GM12874 (cell line): Measurements from ENCODE around the gene CRTAC1.

ENCODE experiments used
- TF ChIP-seq, protein P1 (sequence below): IDR thresholded peaks from 2 replicates; pipeline ENCODE4 v1.5.1; 2011; ENCODE audit warnings: low read depth, mild to moderate bottlenecking, control low read depth, low read length, moderate library complexity; ENCODE audit not compliant: insufficient read depth

Gene CRTAC1

DNA sequence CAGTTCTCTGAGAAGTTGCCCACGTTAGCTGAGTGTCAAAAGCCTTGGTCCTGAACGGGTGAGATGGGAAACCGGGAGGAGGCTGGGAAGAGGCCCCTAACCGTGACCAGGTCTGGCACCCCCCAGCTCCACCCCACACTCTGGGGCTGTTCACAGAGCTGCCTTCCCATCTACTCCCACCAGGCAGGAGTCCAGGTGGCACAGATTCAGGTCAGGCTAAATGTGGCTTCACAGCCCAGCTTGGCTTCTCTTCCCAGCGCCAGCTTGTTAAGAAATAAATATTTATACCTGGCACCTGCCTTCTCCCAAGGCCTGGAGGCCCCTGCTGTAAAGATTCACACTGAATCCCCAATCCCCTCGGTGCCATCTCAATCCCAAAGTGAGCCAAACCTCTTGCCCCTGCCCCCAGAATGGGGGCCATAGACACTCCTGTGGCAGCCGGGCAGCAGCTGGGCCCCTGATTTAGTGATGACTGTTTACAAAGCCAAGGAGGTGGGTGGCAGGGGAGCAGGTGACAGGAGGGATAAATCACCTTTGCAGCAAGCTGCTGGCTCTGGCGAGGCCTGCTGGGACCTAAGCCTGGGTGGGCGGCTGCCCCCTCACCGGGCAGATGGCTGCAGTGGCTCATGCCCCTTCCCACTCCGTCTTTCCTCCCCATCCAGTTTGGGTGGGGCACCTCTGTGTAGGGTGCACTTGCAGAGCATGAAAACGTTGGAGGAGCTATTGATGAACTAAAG lies 108.2 kb downstream of the CRTAC1 start:
- TF ChIP-seq, protein P1, sequence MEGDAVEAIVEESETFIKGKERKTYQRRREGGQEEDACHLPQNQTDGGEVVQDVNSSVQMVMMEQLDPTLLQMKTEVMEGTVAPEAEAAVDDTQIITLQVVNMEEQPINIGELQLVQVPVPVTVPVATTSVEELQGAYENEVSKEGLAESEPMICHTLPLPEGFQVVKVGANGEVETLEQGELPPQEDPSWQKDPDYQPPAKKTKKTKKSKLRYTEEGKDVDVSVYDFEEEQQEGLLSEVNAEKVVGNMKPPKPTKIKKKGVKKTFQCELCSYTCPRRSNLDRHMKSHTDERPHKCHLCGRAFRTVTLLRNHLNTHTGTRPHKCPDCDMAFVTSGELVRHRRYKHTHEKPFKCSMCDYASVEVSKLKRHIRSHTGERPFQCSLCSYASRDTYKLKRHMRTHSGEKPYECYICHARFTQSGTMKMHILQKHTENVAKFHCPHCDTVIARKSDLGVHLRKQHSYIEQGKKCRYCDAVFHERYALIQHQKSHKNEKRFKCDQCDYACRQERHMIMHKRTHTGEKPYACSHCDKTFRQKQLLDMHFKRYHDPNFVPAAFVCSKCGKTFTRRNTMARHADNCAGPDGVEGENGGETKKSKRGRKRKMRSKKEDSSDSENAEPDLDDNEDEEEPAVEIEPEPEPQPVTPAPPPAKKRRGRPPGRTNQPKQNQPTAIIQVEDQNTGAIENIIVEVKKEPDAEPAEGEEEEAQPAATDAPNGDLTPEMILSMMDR: no peak

DNA sequence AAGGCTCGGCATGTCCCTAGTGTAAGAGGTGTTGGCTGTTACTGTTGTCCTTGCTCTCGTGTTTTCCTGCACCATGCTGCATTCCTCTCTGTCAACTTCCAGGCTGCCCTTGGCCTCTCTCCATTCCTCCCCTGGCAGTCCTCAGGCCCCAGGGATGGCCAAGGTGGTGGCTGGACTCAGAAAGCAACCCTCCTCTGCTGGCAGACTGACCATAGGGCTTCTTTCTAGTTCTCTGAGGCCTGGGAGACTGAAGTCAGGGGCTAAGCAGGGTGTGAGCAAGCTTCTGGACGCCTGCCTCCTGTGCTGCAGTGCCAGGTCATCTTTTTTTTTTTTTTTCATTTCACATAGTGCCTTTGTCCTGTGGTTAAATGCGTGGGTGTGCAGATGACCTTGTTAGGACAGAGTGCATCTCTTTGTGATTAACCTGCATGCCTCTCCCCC lies 108.8 kb downstream of the CRTAC1 start:
- TF ChIP-seq, protein P1: no peak

DNA sequence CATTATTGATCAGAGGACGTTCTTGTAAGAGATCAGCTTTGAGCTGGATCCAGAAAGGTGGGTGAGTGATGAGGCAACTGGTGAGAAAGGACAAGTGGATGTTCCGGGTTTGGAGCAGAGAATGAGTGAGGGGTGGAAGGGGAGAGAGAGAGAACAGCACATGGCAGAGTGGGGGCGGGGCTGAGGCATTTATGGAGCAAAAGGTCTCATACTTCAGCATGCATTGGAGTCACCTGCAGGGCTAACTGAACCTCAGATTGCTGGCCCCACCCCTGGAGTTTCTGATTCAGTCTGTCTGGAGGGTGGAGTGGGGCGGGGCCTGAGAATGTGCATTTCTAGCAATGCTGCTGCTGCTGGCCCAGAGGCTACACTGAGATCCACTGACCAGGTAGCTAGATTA lies 109.6 kb downstream of the CRTAC1 start:
- TF ChIP-seq, protein P1: no peak

DNA sequence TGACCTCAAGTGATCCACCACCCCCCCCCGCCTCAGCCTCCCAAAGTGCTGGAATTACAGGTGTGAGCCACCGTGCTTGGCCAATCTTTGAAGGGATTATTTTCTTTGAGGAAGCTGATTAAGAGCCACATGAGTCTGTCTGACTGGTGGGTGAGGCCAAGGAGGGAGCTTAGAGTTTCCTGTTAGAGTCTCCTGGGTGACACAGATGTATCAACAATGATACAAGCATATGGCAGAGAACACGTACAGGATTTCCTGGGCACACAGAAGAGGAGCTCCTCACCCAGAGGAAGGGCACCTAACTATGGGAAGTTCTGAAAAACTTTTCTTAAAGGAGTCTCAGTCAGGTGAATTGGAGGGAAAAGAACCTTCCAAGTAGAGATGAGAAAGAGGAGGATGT lies 111.4 kb downstream of the CRTAC1 start:
- TF ChIP-seq, protein P1: no peak

DNA sequence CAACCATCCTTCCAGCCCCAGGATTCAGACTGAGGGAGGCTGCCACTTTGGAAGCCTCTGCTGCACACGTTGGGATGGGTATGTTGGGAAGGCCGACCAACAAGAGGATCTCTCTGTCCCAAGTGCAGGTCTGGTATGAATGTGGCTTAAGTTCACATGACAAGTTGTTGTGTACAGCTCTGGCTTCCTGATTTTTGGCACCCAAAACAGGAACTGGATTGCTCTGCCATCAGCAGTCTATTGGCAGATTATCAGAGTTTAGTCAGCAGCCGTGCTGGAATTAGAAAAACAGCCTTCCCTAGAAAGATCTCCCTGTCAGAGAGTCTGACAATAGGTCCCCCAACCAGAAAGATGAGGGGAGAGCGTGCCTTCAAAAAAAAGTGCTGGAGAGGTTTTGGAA lies 113.8 kb downstream of the CRTAC1 start:
- TF ChIP-seq, protein P1: no peak

DNA sequence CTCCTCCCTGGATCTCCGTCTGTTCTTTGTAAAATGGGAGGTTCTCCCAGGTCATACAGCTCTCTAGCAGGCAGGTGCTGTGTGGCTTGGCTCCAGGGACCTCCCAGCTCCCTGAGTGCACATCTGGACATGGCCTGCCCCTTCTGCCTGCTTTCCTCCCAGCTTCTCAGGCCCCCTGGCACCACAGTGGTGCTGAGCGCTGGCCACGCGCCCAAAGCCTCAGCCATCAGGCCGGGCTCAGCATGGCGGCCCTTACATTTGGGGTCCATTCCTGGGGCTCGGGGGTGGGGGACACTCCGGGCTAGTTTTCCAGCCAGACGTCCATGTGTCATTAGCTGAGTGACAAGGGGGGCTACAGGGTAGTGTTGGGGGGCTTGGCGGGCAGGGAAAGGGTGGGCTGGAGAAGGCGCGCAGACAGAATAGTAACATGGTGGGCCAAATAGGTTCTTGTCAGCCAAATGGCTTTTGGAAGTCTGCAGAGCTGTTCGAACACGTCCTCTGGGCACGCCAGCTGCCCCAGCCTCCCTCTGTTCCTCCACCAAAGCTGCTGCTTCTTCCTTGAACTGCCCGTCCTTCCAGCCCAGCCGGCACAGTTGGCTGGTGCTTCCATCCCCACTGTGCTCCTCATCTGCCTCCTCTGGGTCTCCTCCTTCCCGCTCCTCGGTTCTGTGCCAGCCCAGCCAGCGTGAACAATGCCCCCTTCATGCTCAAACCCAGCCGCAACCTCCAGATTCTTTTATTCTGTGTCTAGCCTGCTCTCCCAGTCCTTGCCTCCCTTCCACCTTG lies 114.9 kb downstream of the CRTAC1 start:
- TF ChIP-seq, protein P1: no peak

DNA sequence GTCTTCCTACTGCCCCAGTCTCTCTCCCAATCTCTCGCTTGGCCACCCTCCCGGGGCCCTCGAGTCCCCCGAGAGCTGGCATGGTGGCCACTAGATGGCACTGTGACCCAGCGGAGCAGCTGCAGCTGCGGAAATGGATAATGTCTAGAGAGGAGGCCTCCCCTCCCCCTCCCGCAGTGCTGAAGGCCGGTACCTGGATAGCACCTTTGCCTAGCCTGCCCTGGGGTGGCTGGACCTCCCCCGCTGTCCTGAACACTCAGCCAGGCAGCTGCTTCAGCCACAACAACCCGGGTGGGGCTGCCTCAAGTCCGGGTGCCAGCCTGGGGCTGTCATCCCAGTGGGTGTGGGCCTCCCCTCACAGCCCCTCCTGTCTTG lies 115.6 kb downstream of the CRTAC1 start:
- TF ChIP-seq, protein P1: peak; percentile 92
